HG02884 (cell line): ENCODE measurements around the gene ABCA9.
"Not testable (repeated sequence)": the region's sequence is repeated elsewhere in the genome, so short reads cannot be mapped to it uniquely, and the experiment has no call there.

Experiments
- ATAC-seq: cut with Tn5 transposase; IDR thresholded peaks from one replicate; pipeline ENCODE4 v1.9.1; 2021; ENCODE audit warnings: mild to moderate bottlenecking, moderate library complexity; ENCODE audit not compliant: unreplicated experiment

Gene ABCA9

DNA sequence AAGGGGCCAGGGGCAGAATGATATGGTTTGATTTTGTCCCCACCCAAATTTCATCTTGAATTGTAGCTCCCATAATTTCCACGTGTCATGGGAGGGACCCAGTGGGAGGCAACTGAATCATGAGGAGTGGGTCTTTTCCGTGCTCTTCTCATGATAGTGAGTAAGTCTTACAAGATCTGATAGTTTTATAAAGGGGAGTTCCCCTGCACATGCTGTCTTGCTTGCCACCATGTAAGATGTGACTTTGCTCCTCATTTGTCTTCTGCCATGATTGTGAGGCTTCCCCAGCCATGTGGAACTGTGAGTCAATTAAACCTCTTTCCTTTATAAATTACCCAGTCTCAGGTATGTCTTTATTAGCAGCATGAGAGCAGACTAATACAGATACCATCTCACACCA is 101.6 kb downstream of the ABCA9 start:
- ATAC-seq, result not testable (repeated sequence)

DNA sequence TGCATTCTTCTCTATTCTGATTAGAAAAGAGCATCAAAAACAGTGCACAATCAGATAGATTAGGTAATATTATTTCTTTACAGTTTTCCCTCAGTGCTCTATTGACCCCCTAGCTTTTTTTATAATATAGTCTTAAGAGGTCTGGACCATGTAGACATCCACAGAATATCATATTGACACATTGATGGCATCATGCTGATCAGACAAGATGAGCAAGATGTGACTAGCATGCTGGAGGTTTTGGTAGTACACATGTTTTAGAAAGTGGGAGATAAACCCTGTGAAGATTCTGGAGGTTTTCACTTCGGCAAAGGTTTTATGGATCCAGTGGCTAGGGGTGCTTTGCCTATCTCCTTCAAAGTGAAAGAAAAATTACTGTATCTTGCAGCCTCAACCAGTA is 102.8 kb downstream of the ABCA9 start:
- no peak for ATAC-seq

DNA sequence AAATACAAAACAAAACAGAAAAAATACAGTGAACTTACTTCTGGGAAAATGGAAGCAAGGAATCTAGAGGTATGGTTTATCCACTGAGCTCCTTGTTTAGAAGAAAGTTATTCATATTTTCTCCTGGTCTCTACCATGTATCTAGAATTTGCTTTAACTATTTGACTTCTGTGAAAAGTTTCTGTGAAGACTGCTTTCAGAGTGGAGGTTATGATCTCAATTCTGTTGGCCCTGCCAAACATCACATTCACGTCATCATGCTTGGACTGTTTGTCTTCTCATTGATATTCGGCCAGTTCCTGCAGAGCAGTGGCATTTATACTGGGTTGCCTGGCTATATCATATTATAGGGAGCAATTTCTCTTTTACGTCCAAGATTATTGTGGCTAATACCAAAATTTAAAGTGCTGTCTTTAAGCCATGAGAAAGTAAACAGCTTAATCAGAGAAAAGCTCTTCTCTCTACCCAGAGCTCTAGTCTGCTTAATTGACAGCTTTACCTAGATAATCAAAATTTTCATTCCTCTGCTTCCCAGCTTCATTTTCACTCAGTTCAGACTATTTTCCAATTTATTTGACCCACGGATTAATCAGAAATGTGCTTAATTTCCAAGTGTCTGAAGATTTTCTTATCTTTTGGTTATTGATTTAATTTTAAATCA is 105.4 kb downstream of the ABCA9 start, which contains the start of gene ABCA8:
Gene ABCA8, minus strand, starts transcription at position 212 of the 661 bp plus-strand sequence. CDS start 13,358 bp downstream, outside the sequence.
- ATAC-seq, result no peak

DNA sequence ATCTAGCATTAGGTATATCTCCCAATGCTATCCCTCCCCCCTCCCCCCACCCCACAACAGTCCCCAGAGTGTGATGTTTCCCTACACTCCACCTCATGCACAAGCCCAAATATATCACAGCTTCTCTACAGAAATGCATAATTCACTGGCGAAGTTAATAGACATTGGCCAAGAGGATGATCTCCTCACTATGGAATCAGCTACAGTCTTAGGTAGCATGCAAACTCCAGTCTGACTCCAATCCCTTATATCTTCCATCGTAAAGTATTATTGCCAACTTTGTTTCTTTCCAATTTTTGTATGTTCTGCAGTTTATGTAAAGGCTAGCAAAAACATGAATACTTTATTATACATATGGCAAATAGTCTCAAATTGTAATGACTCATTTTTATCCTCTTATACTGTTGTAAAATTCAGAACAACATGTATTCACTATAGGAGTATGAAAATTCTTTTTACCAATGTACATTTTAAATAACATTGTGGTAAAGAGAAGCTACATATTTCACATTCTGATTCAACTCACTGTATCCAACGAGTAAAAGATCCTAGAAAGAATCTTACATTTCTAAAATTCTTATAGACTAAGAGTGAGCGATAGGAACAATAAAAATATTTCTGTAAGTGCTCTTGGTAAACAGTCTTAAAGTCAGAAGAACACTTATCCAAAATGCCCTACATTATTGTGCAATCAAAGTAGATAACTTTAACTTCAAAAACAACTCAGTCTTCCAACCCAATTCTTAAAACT is 106.4 kb downstream of the ABCA9 start:
- ATAC-seq, result no peak

DNA sequence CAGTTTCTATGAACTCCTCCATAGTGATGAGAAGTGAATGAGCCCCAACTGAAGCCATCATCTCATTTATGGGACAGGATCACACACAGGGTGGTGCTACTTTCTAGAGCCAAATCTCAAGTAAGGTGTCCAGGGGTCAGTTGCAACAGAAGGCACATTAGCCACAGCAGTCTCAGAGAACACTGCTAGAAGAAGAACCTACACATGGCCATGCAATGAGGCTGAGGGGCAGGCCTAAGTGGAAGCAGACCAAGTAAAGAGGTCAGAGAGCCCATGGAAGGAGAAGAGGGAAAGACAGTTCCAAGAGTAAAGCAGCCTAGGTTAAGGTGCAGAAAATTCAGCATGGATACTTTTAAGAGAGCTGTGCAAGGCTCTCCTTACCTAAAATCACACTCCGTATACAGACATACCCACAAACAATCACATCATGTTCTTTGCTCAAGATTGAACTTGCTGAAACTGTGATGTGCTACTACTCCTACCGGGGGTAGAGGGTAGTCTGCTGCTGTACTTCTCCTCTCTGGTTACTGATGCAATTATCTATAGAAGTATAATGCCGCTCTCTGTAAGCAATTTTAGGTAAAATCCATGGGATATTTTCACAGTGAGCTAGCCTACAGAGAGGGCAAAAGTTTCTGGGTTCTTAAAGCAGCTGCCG is 107.3 kb downstream of the ABCA9 start:
- ATAC-seq, result no peak

DNA sequence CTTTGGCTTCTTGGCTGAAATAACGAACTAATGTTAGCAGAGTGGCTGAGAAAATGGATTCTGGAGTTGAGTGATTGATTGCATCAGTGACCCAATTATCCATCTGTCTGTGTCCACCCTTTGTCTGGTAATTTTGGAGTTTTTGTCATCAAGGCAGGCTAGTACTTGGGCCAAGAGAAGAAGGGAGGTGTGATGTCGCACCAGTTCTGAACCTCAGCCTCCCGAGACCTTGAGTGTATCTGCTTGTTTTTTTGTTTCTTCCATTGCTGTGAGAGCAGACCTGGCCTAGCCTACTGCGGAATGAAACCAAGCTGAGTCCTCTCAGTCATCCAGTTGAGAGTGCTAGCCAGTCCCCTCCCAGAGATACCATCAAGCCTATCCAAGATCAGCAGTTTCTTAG is 110.0 kb downstream of the ABCA9 start:
- ATAC-seq, result no peak

DNA sequence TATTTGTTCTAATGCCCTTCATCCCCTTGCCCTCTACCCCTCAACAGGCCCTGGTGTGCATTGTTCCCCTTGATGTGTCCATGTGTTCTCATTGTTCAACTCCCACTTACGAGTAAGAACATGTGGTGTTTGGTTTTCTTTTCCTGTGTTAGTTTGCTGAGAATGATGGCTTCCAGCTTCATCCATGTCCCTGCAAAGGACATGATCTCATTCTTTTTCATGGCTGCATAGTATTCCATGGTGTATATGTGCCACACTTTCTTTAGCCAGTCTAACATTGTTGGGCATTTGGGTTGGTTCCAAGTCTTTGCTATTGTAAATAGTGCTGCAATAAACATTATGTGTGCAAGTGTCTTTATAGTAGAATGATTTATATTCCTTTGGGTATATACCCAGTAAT is 112.9 kb downstream of the ABCA9 start:
- not testable (repeated sequence) for ATAC-seq

DNA sequence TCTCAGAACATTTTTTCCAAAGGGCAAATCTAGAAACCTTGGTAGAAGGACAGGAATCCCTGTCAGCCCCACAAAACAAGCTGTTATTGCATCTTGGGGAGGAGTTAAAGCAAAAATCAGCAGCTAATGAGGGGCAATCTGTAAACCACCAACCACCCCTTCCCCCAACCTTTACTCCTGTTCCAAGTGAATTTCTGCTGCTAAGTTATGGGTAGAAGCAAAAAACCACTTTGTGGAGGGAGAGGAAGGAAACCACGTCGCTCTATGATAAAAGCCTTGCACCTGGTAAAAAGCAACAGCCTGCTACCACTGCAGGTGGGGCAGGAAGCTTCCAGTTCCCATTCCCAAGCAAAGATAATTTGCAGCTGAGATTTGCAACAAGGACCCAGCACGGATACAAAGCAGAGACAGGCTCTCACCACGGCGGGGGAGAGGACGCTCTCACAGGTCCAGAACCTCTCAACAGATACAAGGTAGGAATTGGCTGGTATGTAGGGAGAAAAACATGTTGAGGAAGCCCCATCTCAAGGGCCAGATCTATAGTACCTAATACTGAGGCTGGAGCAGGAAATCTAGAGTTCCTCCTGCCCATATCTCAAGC is 116.2 kb downstream of the ABCA9 start:
- ATAC-seq, result no peak

DNA sequence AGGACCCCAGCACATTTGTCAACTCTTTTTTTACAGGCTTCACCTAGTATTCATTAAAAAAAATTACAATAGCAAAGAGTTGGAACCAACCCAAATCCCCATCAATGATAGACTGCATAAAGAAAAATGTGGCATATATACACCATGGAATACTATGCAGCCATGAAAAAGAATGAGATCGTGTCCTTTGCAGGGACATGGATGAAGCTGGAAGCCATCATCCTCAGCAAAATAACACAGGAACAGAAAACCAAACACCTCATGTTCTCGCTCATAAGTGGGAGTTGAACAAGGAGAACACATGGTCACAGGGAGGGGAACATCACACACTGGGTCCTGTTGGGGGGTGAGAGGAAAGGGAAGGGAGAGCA is 116.9 kb downstream of the ABCA9 start:
- ATAC-seq, result not testable (repeated sequence)

DNA sequence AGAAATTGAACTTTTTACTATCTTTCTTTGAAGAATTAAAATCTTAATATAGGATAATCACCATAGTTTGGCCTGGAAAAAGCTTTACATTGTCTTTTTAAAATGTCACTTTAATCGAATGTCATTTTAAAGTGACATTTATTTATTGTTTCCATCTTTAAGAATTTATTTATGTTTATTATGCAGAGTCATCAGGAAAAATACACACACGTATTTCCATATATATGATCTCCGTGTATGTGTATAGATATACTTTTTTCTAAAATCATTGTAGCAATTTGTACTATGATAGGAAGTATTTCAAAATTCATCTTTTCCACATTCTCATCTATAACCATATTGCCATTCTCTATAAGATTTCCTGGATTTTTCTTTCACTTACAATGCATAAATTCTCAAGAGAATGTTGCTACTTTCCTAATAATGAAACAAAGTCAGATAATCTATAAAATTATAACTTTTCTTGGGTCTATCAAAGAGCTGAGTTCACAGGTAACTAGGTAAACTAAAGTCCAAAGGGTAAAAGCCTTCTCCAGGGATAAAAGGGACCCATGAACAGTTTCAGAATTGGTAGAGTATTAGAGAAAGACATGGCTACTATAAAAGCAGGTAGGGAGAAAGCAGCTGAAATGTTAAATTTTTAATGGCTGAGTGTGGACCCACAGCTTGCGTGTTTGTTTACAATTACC is 117.5 kb downstream of the ABCA9 start:
- no peak for ATAC-seq

DNA sequence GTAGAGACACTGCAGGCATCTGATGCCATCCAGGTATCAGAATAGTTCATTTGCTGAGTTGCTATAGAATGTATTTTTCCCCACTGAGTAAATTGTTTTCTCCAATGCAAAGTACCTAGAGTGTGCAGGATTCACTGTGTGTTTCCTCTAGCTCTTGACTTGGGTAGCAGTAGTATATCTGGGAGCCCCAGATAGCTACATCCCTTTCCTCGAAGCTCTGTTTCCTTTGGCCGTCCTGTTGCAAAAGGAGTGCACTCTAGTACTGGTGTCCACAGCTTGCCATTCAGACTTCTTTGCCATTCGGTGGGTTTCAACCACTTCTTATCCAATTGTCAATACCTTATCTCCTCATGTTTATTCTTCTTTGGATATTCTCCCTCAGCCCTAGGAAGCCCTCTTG is 118.3 kb downstream of the ABCA9 start:
- no peak for ATAC-seq

DNA sequence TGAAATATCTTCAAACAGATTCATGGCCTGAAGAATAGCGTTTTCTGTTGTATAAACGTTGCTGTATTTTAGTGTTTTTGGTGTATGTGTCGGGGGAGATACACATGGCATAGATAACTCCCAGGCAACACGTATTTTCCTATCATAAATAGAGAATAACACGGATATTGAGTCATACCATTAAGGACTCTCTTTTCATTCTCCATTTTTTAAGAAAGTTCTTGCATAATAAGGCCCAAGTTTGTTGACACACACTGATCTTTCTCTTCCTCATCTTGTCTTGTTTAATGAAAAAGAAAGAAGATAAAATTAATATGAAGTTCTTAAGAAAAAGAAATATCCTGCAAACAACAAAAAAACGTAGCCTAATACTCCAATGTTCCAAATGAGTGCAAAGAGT is 119.0 kb downstream of the ABCA9 start:
- no peak for ATAC-seq

DNA sequence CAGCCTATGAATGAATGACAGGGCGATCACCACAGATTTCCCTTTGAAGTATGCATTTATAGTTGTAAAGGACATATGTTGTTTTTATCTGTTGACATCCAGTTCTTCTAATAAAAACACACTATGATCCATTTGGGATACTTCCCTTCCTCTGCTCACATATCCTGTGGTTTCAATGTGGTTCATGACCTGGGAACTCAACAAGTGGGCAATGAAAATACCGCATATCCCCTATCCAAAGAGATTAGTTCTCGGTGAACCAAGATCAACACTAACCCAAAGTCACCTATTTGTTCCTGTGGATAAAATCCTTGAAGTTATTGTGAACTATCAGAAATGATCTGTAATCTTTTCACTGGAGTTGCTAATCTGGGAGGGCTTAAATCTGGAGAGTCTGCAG is 121.5 kb downstream of the ABCA9 start:
- no peak for ATAC-seq

DNA sequence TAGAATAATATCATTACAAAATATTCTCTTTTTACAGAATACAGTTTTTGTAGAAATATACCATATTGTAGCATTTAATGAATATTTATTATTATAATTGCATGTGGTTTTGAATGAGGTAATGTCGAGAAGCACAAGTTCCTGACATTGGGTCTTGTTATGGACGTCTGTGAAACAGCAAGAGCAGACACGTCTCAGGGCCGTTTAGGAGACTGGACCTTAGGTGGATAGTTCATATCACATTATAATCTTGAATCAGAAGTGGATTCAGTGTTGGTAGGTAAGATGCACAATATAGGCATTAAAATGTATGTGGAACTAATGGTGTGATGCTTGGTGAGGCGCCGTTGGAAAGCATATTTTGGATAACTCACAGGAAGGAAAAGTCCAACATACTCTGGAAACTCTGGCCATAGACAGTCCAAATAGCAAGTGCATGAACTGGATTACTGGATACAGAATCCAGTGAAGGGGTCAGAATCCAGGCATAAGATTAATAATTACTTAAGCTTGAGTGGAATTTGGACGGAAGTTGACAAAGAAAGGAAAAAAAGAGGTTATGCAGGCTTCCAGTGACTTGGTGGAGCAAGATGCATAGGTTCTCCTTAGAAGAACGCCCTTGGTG is 122.7 kb downstream of the ABCA9 start:
- ATAC-seq, result no peak

DNA sequence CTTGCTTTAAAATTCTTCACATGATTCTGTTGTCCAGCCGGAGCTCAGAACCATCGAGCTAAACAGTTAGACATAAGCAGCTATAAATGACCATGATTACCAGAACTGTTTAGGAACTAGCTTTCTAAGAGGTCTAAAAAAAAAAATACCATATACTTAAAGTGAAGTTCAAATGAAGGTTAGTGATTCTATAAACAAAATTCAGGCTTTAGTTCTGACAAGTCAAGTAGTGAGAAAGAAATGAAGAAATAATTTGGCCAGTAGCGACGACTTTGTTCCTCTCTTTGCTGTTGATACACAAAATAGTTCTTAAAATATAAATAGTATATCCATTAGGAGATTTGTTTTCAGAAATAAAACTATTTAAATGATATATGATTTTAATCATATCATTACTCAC is 133.2 kb downstream of the ABCA9 start:
- no peak for ATAC-seq

DNA sequence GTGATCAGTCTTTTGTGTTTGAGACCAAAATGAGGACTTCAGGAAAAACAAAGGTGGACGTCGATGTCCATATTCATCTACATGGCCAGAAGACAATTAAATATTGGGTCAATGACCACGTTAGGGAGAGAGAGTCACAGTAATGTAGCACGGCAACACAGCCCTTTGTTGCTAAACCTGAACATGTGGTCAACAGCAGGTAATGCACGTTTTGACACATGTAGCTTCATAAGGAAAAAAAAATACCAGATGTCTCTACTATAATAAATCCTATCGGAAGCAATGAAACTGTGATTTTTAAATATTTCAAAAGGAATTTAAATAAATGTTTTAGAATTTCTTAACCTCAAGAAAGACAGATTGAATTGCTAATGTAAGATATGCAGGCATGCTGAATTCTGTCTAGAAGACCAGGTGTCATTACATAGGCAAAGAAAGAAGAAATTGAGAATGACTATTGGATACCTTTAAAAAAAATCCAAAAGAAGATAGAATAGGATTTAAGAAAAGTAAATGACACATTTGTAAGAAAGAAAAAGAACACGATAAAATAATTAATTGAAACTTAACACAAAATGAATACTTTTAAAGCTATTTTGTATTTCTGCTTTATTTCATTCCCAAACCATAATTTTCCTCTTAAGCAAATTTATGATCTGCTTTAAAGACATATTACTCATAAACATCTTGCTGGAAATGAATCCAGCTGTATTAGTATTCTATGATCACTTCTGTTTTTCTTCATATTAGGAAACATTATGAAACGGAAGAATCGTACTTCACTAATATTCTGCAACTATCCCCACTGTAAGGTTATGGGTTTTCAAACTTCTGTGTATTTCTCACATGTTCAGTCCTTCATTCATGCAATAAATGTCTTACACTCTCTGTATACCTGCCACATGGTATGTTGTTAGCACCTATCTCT is 135.7 kb downstream of the ABCA9 start:
- ATAC-seq, result no peak
